Astrocyte (in vitro differentiated cells and primary cell): ENCODE results near the gene ERN1. TPM values are rescaled to one million over a fixed set of nuclear protein-coding genes. Genes with fewer than 3 reads are reported as not detected.

ENCODE experiments used
- DNase-seq: peaks from one replicate; pipeline ENCODE4 v3.0.0-alpha.2; 2010; ENCODE audit warnings: low read depth
- FAIRE-seq: peaks from 2 replicates; lab custom pipeline; 2011; peaks lifted over from hg19 to GRCh38; lab: Jason Lieb, UNC
- H2AFZ ChIP-seq: 2 replicates; pipeline ENCODE4 v1.6.0; 2012; ENCODE audit warnings: low read depth, low read length, inconsistent platforms
- H3K27ac ChIP-seq: 2 replicates; pipeline ENCODE4 v1.5.1; 2011; ENCODE audit warnings: low read depth, low read length, inconsistent platforms
- H3K27me3 ChIP-seq: 2 replicates; pipeline ENCODE4 v1.6.0; 2011; ENCODE audit warnings: low read length, inconsistent platforms; ENCODE audit not compliant: insufficient read depth
- H3K36me3 ChIP-seq: 2 replicates; pipeline ENCODE4 v1.5.1; 2011; ENCODE audit warnings: low read length, inconsistent platforms; ENCODE audit not compliant: insufficient read depth
- H3K4me1 ChIP-seq: 2 replicates; pipeline ENCODE4 v1.5.1; 2011; ENCODE audit warnings: low read length, inconsistent platforms; ENCODE audit not compliant: insufficient read depth
- H3K4me2 ChIP-seq: 2 replicates; pipeline ENCODE4 v1.6.0; 2012; ENCODE audit warnings: low read length, inconsistent platforms
- H3K4me3 ChIP-seq: 2 replicates; pipeline ENCODE4 v1.5.1; 2011; ENCODE audit warnings: low read depth, mild to moderate bottlenecking, low read length, inconsistent platforms; ENCODE audit not compliant: insufficient read depth
- H3K79me2 ChIP-seq: 2 replicates; pipeline ENCODE4 v1.6.0; 2012; ENCODE audit warnings: mild to moderate bottlenecking, low read length, inconsistent platforms; ENCODE audit not compliant: insufficient read depth
- H3K9ac ChIP-seq: 2 replicates; pipeline ENCODE4 v1.6.0; 2012; ENCODE audit warnings: mild to moderate bottlenecking, low read length, inconsistent platforms
- H3K9me3 ChIP-seq: 2 replicates; pipeline ENCODE4 v1.5.1; 2012; ENCODE audit warnings: low read depth, mild to moderate bottlenecking, low read length, inconsistent platforms; ENCODE audit not compliant: insufficient read depth
- H4K20me1 ChIP-seq: 2 replicates; pipeline ENCODE4 v1.6.0; 2012; ENCODE audit warnings: low read length, inconsistent platforms; ENCODE audit not compliant: insufficient read depth
- H3K27ac Mint-ChIP-seq: one replicate; pipeline ENCODE4 v1.8.0; 2021; ENCODE audit warnings: mild to moderate bottlenecking, mixed read lengths; ENCODE audit not compliant: unreplicated experiment
- H3K27me3 Mint-ChIP-seq: one replicate; pipeline ENCODE4 v1.8.0; 2021; ENCODE audit warnings: low read depth, mixed read lengths; ENCODE audit not compliant: unreplicated experiment
- H3K36me3 Mint-ChIP-seq: one replicate; pipeline ENCODE4 v1.8.0; 2021; ENCODE audit warnings: low read depth, mixed read lengths; ENCODE audit not compliant: unreplicated experiment
- H3K4me1 Mint-ChIP-seq: one replicate; pipeline ENCODE4 v1.8.0; 2021; ENCODE audit warnings: low read depth, mixed read lengths; ENCODE audit not compliant: unreplicated experiment
- H3K4me3 Mint-ChIP-seq: one replicate; pipeline ENCODE4 v1.8.0; 2021; ENCODE audit warnings: mild to moderate bottlenecking, moderate library complexity, mixed read lengths; ENCODE audit not compliant: unreplicated experiment
- H3K9me3 Mint-ChIP-seq: one replicate; pipeline ENCODE4 v1.8.0; 2021; ENCODE audit warnings: mild to moderate bottlenecking, mixed read lengths; ENCODE audit not compliant: unreplicated experiment
- CTCF ChIP-seq: IDR thresholded peaks from 2 replicates; pipeline ENCODE4 v1.5.1; 2011; ENCODE audit warnings: low read depth, mild to moderate bottlenecking, inconsistent platforms, low read length, moderate library complexity; ENCODE audit not compliant: insufficient read depth
- EZH2 ChIP-seq: IDR thresholded peaks from 2 replicates; pipeline ENCODE4 v1.6.1; 2012; ENCODE audit warnings: mild to moderate bottlenecking, low read length, inconsistent platforms; ENCODE audit not compliant: insufficient read depth
- total RNA-seq: library from RNA; stranded (reverse); gene quantifications from 2 replicates; pipeline ENCODE4 v1.2.1, GENCODE V29; 2021

ERN1 gene
- total RNA-seq, 1 donor from 2014 or later: 11.7 TPM

- H3K4me3 ChIP-seq: no peak overlapping the region
- H3K4me2 ChIP-seq: no peak overlapping the region
- H2AFZ ChIP-seq: no peak overlapping the region
- FAIRE-seq: no peak
- H3K9me3 Mint-ChIP-seq: no peaks in the 10 kb centered on the region
- no peaks in the 10 kb centered on the region for H3K27me3 ChIP-seq
- DNase-seq: no peak
- no peaks in the 10 kb centered on the region for H3K4me1 ChIP-seq
- TF ChIP-seq EZH2 (no peak), CTCF (no peak)
- no peak overlapping the region for H3K9ac ChIP-seq
- H3K27ac ChIP-seq: no peak overlapping the region
- peaks cover 35% of the 10 kb centered on the region for H3K36me3 Mint-ChIP-seq
- H4K20me1 ChIP-seq: no peaks in the 10 kb centered on the region
- no peaks in the 10 kb centered on the region for H3K79me2 ChIP-seq
- no peak overlapping the region for H3K4me3 Mint-ChIP-seq
- H3K4me1 Mint-ChIP-seq: no peaks in the 10 kb centered on the region
- no peaks in the 10 kb centered on the region for H3K9me3 ChIP-seq
- H3K27ac Mint-ChIP-seq: no peak overlapping the region
- H3K27me3 Mint-ChIP-seq: peaks cover 3% of the 10 kb centered on the region
- H3K36me3 ChIP-seq: no peaks in the 10 kb centered on the region
Observed at GRCh38 chr17:64041912-64042311, 88.0 kb downstream of the ERN1 start.

DNA sequence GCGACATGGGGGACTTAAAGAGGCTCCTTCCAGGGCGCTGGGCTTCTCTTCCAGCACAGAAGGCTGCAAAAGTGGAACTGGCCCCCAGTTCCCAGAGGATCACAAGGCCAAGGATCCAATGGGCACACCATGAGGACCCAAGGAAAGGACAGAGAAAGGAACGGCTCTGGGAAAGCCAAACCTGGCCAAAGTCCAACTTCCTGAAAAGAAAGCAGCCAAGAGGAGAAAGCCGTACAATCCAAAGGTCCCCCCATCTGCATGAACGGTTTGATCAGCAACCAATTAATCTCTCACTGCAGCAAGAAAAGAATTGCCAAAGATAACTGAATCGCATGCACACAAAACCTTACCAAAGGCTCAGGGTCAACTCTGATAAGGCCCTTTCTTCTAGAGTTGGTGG, 89.7 kb downstream of the ERN1 start:
- no peak for FAIRE-seq
- Histone ChIP-seq H3K9ac (no peak overlapping the region), H3K36me3 (no peaks in the 10 kb centered on the region), H3K27me3 (no peaks in the 10 kb centered on the region), H3K4me2 (no peak overlapping the region), H2AFZ (no peak overlapping the region), H3K79me2 (no peaks in the 10 kb centered on the region), H3K9me3 (no peaks in the 10 kb centered on the region), H4K20me1 (no peaks in the 10 kb centered on the region), H3K4me3 (no peak overlapping the region), H3K27ac (no peak overlapping the region), H3K4me1 (no peaks in the 10 kb centered on the region)
- no peak for DNase-seq
- TF ChIP-seq CTCF (no peak), EZH2 (no peak)
- Mint-ChIP-seq H3K36me3 (peaks cover 25% of the 10 kb centered on the region), H3K9me3 (no peaks in the 10 kb centered on the region), H3K27ac (no peak overlapping the region), H3K4me3 (no peak overlapping the region), H3K4me1 (no peaks in the 10 kb centered on the region), H3K27me3 (peaks cover 5% of the 10 kb centered on the region)

DNA sequence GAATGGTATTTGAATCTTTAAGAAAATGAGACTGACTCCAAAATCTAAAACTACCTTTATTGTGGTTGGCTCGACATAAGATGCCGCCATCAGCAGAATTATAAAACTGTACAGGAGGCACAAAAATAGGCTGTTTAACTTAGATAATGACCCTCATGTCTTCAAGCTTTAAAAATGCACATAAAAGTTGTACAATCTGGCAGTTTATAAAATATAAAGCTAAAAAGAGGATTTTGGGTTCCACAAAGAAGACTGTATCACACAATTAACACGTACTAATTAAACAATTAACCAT, 90.9 kb downstream of the ERN1 start:
- Mint-ChIP-seq H3K9me3 (no peaks in the 10 kb centered on the region), H3K4me3 (no peak overlapping the region), H3K27ac (no peak overlapping the region), H3K4me1 (no peaks in the 10 kb centered on the region), H3K27me3 (peaks cover 5% of the 10 kb centered on the region), H3K36me3 (peaks cover 20% of the 10 kb centered on the region)
- H4K20me1 ChIP-seq: no peaks in the 10 kb centered on the region
- no peaks in the 10 kb centered on the region for H3K4me1 ChIP-seq
- H3K79me2 ChIP-seq: no peaks in the 10 kb centered on the region
- no peaks in the 10 kb centered on the region for H3K9me3 ChIP-seq
- H3K4me2 ChIP-seq: no peak overlapping the region
- no peak overlapping the region for H2AFZ ChIP-seq
- FAIRE-seq (no peak), DNase-seq (no peak)
- no peak overlapping the region for H3K27ac ChIP-seq
- no peak overlapping the region for H3K4me3 ChIP-seq
- no peak overlapping the region for H3K9ac ChIP-seq
- no peaks in the 10 kb centered on the region for H3K36me3 ChIP-seq
- no peaks in the 10 kb centered on the region for H3K27me3 ChIP-seq
- TF ChIP-seq CTCF (no peak), EZH2 (no peak)
